ENCODE results near the gene GATA5. TPM values are rescaled to one million over a fixed set of nuclear protein-coding genes. Genes with fewer than 3 reads are reported as not detected.

GATA5 gene, protein sequence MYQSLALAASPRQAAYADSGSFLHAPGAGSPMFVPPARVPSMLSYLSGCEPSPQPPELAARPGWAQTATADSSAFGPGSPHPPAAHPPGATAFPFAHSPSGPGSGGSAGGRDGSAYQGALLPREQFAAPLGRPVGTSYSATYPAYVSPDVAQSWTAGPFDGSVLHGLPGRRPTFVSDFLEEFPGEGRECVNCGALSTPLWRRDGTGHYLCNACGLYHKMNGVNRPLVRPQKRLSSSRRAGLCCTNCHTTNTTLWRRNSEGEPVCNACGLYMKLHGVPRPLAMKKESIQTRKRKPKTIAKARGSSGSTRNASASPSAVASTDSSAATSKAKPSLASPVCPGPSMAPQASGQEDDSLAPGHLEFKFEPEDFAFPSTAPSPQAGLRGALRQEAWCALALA
- not detected in 2 replicates for total RNA-seq

DNA sequence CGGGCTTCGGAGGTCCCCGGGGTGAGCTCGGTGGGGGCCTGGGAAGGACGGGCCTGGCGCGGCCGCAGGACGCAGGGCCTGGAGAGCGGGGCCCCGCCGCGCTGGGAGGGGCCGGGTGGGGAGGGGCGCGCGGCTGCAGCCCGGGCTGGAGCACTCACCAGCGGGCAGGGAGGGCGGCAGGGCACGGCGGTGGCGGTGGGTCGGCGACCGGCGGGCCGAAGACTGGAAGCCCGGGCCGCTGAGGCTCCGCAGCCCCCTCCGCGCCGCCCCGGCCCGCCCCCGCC lies at the start of gene GATA5:
TSS of gene GATA5 (minus strand) at position 224 of the 284 bp plus-strand sequence. CDS start 474 bp downstream, outside the sequence.

DNA sequence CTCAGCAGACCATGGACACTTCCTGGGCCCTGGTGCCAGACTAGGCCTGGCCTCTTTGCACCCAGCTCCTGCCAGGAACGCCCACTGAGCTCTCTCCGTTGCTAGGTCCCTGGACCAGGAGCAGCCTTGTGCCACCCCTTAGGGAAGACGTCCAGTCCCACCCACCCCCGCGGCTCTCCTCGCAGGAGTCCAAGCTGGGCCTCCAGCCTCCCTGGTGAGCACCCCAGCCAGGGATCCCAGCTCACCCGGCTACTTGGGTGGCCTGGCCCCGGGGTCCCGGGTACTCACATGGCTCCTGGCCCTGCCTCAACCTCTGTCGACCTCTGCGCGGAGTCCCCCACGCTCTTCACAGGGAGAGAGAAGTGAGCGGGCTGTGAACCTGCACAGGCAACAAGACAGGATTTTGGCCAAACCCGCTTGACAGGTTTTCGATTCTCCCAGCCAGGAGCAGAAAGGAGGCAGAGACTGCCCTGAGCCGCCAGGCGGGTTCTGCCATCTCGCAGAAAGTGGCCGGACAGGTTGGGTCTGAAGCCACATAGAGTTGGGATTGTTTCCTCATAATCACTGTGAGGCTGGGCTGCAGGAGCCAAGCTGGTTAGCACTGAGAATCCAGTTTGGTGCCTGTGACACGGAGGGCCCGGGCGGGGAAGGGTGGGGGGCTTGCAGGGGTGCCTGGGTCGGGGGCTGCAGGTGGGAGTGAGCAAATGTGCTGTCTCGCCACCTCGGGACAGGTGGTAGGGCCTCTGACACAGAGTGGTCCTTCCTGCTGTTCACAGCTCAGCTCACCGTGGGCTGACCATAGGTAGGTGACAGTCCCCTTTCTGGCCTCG lies 48.4 kb downstream of the GATA5 start, which contains the start of gene RBBP8NL:
TSS of gene RBBP8NL (minus strand) at position 368 of the 830 bp plus-strand sequence. CDS start 7,892 bp downstream, outside the sequence.

Other genes starting within 250 kb of the GATA5 start
- gene OSBPL2, start 237.5 kb downstream of the GATA5 start, total RNA-seq: 17.6 and 37.1 TPM in 2 replicates
- 104 and 109 TPM in 2 replicates for gene ADRM1, start 173.0 kb downstream of the GATA5 start, total RNA-seq
- gene LAMA5, start 108.7 kb downstream of the GATA5 start, total RNA-seq: 65.6 and 72.9 TPM in 2 replicates
- 639 and 784 TPM in 2 replicates for gene RPS21, start 88.9 kb downstream of the GATA5 start, total RNA-seq
- gene CABLES2, start 68.7 kb downstream of the GATA5 start, total RNA-seq: 0.49 and 2.5 TPM in 2 replicates
- gene RBBP8NL, start 48.5 kb downstream of the GATA5 start, total RNA-seq: not detected in 2 replicates
- 4.0 and 5.0 TPM in 2 replicates for gene SLCO4A1, start 166.5 kb upstream of the GATA5 start, total RNA-seq
- gene NTSR1, start 232.8 kb upstream of the GATA5 start, total RNA-seq: under 0.01 TPM in 1 of 2 replicates, not detected in the other

Measured in bladder microvascular endothelial cell (primary cell).